ENCODE results near the gene SLC15A5.

DNA sequence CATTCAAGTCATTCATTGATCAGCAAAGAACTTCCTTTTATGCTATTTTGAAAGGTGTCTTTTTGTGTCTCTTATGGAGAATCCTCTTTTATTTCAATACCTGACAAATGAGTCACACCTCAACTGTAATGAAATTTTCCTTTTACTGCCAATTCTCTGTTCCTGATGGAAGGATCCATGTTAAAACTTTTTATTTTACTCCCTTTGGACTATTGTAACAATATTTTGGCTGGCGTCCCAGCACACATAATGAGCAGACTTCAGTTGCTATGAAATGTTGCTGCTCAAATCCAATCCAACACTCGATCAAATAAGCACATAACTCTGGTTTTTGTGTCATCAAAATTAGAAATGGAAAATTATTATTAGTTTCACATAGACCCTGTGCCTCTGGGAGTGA lies 21.9 kb upstream of the SLC15A5 start:
- TF ChIP-seq, protein P1, sequence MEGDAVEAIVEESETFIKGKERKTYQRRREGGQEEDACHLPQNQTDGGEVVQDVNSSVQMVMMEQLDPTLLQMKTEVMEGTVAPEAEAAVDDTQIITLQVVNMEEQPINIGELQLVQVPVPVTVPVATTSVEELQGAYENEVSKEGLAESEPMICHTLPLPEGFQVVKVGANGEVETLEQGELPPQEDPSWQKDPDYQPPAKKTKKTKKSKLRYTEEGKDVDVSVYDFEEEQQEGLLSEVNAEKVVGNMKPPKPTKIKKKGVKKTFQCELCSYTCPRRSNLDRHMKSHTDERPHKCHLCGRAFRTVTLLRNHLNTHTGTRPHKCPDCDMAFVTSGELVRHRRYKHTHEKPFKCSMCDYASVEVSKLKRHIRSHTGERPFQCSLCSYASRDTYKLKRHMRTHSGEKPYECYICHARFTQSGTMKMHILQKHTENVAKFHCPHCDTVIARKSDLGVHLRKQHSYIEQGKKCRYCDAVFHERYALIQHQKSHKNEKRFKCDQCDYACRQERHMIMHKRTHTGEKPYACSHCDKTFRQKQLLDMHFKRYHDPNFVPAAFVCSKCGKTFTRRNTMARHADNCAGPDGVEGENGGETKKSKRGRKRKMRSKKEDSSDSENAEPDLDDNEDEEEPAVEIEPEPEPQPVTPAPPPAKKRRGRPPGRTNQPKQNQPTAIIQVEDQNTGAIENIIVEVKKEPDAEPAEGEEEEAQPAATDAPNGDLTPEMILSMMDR (IDR thresholded peaks at IDR 0.05), result no peak
- TF ChIP-seq, protein P2, sequence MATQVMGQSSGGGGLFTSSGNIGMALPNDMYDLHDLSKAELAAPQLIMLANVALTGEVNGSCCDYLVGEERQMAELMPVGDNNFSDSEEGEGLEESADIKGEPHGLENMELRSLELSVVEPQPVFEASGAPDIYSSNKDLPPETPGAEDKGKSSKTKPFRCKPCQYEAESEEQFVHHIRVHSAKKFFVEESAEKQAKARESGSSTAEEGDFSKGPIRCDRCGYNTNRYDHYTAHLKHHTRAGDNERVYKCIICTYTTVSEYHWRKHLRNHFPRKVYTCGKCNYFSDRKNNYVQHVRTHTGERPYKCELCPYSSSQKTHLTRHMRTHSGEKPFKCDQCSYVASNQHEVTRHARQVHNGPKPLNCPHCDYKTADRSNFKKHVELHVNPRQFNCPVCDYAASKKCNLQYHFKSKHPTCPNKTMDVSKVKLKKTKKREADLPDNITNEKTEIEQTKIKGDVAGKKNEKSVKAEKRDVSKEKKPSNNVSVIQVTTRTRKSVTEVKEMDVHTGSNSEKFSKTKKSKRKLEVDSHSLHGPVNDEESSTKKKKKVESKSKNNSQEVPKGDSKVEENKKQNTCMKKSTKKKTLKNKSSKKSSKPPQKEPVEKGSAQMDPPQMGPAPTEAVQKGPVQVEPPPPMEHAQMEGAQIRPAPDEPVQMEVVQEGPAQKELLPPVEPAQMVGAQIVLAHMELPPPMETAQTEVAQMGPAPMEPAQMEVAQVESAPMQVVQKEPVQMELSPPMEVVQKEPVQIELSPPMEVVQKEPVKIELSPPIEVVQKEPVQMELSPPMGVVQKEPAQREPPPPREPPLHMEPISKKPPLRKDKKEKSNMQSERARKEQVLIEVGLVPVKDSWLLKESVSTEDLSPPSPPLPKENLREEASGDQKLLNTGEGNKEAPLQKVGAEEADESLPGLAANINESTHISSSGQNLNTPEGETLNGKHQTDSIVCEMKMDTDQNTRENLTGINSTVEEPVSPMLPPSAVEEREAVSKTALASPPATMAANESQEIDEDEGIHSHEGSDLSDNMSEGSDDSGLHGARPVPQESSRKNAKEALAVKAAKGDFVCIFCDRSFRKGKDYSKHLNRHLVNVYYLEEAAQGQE (IDR thresholded peaks at IDR 0.05; ENCODE audit: insufficient read depth in 1 of 2, low read depth in 2 of 2, low read length in 1 of 2), result no peak
